ENCODE measurements around the gene CDK17.

CDK17 gene

GRCh38 chr12:96274331-96274730 lies 125.9 kb downstream of the CDK17 start:
- Mint-ChIP-seq H3K27ac (no peak overlapping the region), H3K9me3 (no peaks in the 10 kb centered on the region), H3K4me3 (no peak overlapping the region), H3K27me3 (ENCODE audit: low read depth) (no peaks in the 10 kb centered on the region), H3K4me1 (no peaks in the 10 kb centered on the region), H3K36me3 (ENCODE audit: low read depth) (peaks cover 65% of the 10 kb centered on the region)
- TF ChIP-seq CTCF (IDR thresholded peaks at IDR 0.05; ENCODE audit: unreplicated experiment in 3 of 3) = no peak

GRCh38 chr12:96271469-96272199 lies 128.6 kb downstream of the CDK17 start:
- H3K4me3 Mint-ChIP-seq = no peak overlapping the region
- no peaks in the 10 kb centered on the region for H3K4me1 Mint-ChIP-seq
- peaks cover 69% of the 10 kb centered on the region for H3K36me3 Mint-ChIP-seq (ENCODE audit: low read depth)
- TF ChIP-seq CTCF (IDR thresholded peaks at IDR 0.05; ENCODE audit: unreplicated experiment in 3 of 3) = no peak
- H3K27me3 Mint-ChIP-seq (ENCODE audit: low read depth) = no peaks in the 10 kb centered on the region
- H3K9me3 Mint-ChIP-seq = no peaks in the 10 kb centered on the region
- no peak overlapping the region for H3K27ac Mint-ChIP-seq

- H3K36me3 Mint-ChIP-seq (ENCODE audit: low read depth) = peaks cover 55% of the 10 kb centered on the region
- TF ChIP-seq CTCF (IDR thresholded peaks at IDR 0.05; ENCODE audit: unreplicated experiment in 3 of 3) = no peak
- H3K27me3 Mint-ChIP-seq (ENCODE audit: low read depth) = no peaks in the 10 kb centered on the region
- H3K4me1 Mint-ChIP-seq = no peaks in the 10 kb centered on the region
- H3K4me3 Mint-ChIP-seq = no peak overlapping the region
- no peak overlapping the region for H3K27ac Mint-ChIP-seq
- H3K9me3 Mint-ChIP-seq = no peaks in the 10 kb centered on the region
These were observed 134.0 kb downstream of the CDK17 start for GRCh38 chr12:96266238-96266637.

GRCh38 chr12:96265836-96266235 lies 134.4 kb downstream of the CDK17 start:
- TF ChIP-seq CTCF (IDR thresholded peaks at IDR 0.05; ENCODE audit: unreplicated experiment in 3 of 3) = no peak
- no peaks in the 10 kb centered on the region for H3K9me3 Mint-ChIP-seq
- H3K4me1 Mint-ChIP-seq = no peaks in the 10 kb centered on the region
- no peak overlapping the region for H3K27ac Mint-ChIP-seq
- peaks cover 58% of the 10 kb centered on the region for H3K36me3 Mint-ChIP-seq (ENCODE audit: low read depth)
- H3K4me3 Mint-ChIP-seq = no peak overlapping the region
- no peaks in the 10 kb centered on the region for H3K27me3 Mint-ChIP-seq (ENCODE audit: low read depth)

GRCh38 chr12:96265400-96265799 lies 134.8 kb downstream of the CDK17 start:
- Mint-ChIP-seq H3K36me3 (ENCODE audit: low read depth) (peaks cover 61% of the 10 kb centered on the region), H3K4me1 (no peaks in the 10 kb centered on the region), H3K27ac (no peak overlapping the region), H3K27me3 (ENCODE audit: low read depth) (no peaks in the 10 kb centered on the region), H3K4me3 (no peak overlapping the region), H3K9me3 (no peaks in the 10 kb centered on the region)
- TF ChIP-seq CTCF (IDR thresholded peaks at IDR 0.05; ENCODE audit: unreplicated experiment in 3 of 3) = no peak

GRCh38 chr12:96263449-96263902 lies 136.8 kb downstream of the CDK17 start:
- Mint-ChIP-seq H3K36me3 (ENCODE audit: low read depth) (peaks cover 51% of the 10 kb centered on the region), H3K9me3 (no peaks in the 10 kb centered on the region), H3K27ac (peak overlapping the region in 2 of 3 experiments; percentile 0 to 32), H3K27me3 (ENCODE audit: low read depth) (no peaks in the 10 kb centered on the region), H3K4me1 (no peaks in the 10 kb centered on the region), H3K4me3 (no peak overlapping the region)
- TF ChIP-seq CTCF (IDR thresholded peaks at IDR 0.05; ENCODE audit: unreplicated experiment in 3 of 3) = no peak

All from nephron (organoid).